SU-DHL-6 (cell line): Measurements from ENCODE around the gene STIM2.

Source experiments
- H2AFZ ChIP-seq: fragments of 200-600 bp; sonication (generic); 2 replicates; pipeline ENCODE4 v1.6.1; 2014; ENCODE audit warnings: low read depth, mild to moderate bottlenecking, moderate library complexity, mixed read lengths, antibody characterized with exemption, low read length; ENCODE audit not compliant: severe bottlenecking
- H3F3A ChIP-seq: fragments of 200-600 bp; shearing (Covaris generic); 2 replicates; pipeline ENCODE4 v1.6.0; 2016; ENCODE audit warnings: antibody characterized with exemption, mild to moderate bottlenecking; ENCODE audit not compliant: insufficient read depth
- H3K27ac ChIP-seq: fragments of 200-600 bp; sonication (generic); 2 replicates; pipeline ENCODE4 v1.5.1; 2016; ENCODE audit warnings: low read depth, mild to moderate bottlenecking, low read length, moderate library complexity, mixed read lengths
- H3K27me3 ChIP-seq: fragments of 200-600 bp; sonication (generic), shearing (Covaris generic); 2 replicates; pipeline ENCODE4 v1.6.0; 2014; ENCODE audit warnings: mild to moderate bottlenecking, low read length
- H3K36me3 ChIP-seq: fragments of 200-600 bp; sonication (generic); 2 replicates; pipeline ENCODE4 v1.6.1; 2014; ENCODE audit warnings: mild to moderate bottlenecking, low read length, mixed read lengths
- H3K4me2 ChIP-seq: fragments of 300-600, 200-600 bp; shearing (Covaris generic), sonication (generic); 2 replicates; pipeline ENCODE4 v1.6.0; 2014; ENCODE audit warnings: low read length, low read depth, mild to moderate bottlenecking; ENCODE audit not compliant: poor library complexity, severe bottlenecking
- H3K4me3 ChIP-seq: fragments of 200-600 bp; sonication (generic); 2 replicates; pipeline ENCODE4 v1.5.1; 2014; ENCODE audit warnings: antibody characterized with exemption, low read length, mild to moderate bottlenecking, mixed read lengths; ENCODE audit not compliant: insufficient read depth, poor library complexity, severe bottlenecking
- H3K79me2 ChIP-seq: fragments of 200-600 bp; sonication (generic); 2 replicates; pipeline ENCODE4 v1.6.1; 2014; ENCODE audit warnings: mild to moderate bottlenecking, low read length, moderate library complexity; ENCODE audit not compliant: insufficient read depth
- H3K9ac ChIP-seq: fragments of 200-600 bp; sonication (generic); 2 replicates; pipeline ENCODE4 v1.7.0; 2014; ENCODE audit warnings: mild to moderate bottlenecking, low read length
- H3K9me2 ChIP-seq: fragments of 200-600 bp; sonication (generic); replicated peaks from 2 replicates; pipeline ENCODE4 v1.6.1; 2014; ENCODE audit warnings: low read length; ENCODE audit not compliant: insufficient read depth
- H3K9me3 ChIP-seq: fragments of 200-600 bp; sonication (generic); 2 replicates; pipeline ENCODE4 v1.6.1; 2014; ENCODE audit warnings: low read length, mixed read lengths; ENCODE audit not compliant: insufficient read depth
- H4K20me1 ChIP-seq: fragments of 200-600 bp; sonication (generic); 2 replicates; pipeline ENCODE4 v1.6.1; 2014; ENCODE audit warnings: low read depth, mild to moderate bottlenecking, antibody characterized with exemption, low read length, moderate library complexity, mixed read lengths
- TF ChIP-seq, protein P1 (sequence below): fragments of 200-600 bp; sonication (generic); IDR thresholded peaks from one replicate; pipeline ENCODE4 v1.5.1; 2017; ENCODE audit warnings: antibody characterized with exemption, mild to moderate bottlenecking, low read length, moderate library complexity; ENCODE audit not compliant: insufficient read depth, poor library complexity, severe bottlenecking

STIM2 gene

DNA sequence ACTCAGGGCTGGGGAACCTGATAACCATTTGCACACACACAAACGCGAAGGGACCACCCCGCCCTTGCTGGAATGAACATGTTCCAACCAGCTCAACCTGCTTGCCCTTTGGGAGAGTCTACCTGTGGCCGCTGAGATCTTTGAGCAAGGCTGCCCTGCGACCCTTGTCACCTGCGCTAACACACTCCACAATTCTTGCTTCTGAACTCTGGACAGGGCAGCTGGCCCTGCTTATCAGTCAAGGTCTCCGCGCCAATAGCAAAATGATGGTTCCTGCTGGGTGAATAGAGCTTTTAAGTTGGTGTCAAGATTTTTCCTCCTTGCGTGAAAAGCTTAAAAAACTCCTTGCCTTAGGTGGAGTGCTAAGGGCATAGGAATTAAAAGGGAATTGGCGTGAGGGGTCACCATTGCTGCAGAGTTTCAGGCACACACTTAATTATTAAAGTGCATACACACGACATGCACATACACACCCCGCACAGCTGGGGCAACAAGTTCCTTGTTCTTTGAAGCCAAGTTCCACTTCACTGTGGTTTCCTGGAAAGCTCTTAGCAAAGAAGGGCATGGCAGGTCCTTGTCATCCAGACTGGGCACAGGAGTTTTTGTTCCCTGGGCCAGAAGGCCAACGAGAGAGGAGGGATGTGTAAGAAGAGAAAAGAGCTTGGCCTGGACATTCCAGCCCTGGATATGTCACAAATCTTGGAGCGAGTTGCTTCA lies 207.7 kb downstream of the STIM2 start:
- Histone ChIP-seq H3K9ac (no peak overlapping the region), H2AFZ (no peak overlapping the region), H4K20me1 (no peaks in the 10 kb centered on the region), H3K4me3 (no peak overlapping the region), H3K9me3 (no peaks in the 10 kb centered on the region), H3K9me2 (no peaks in the 10 kb centered on the region), H3K36me3 (no peaks in the 10 kb centered on the region), H3K27ac (no peak overlapping the region), H3K4me2 (no peak overlapping the region), H3K27me3 (no peaks in the 10 kb centered on the region), H3K79me2 (no peaks in the 10 kb centered on the region), H3F3A (no peaks in the 10 kb centered on the region)
- TF ChIP-seq, protein P1, sequence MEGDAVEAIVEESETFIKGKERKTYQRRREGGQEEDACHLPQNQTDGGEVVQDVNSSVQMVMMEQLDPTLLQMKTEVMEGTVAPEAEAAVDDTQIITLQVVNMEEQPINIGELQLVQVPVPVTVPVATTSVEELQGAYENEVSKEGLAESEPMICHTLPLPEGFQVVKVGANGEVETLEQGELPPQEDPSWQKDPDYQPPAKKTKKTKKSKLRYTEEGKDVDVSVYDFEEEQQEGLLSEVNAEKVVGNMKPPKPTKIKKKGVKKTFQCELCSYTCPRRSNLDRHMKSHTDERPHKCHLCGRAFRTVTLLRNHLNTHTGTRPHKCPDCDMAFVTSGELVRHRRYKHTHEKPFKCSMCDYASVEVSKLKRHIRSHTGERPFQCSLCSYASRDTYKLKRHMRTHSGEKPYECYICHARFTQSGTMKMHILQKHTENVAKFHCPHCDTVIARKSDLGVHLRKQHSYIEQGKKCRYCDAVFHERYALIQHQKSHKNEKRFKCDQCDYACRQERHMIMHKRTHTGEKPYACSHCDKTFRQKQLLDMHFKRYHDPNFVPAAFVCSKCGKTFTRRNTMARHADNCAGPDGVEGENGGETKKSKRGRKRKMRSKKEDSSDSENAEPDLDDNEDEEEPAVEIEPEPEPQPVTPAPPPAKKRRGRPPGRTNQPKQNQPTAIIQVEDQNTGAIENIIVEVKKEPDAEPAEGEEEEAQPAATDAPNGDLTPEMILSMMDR: no peak
